Kidney glomerular epithelial cell (primary cell): ENCODE measurements around the gene PRLR.
A peak's percentile ranks its signal among the peaks of the same experiment; 100 is the strongest.
"Not testable (repeated sequence)": the region's sequence is repeated elsewhere in the genome, so short reads cannot be mapped to it uniquely, and the experiment has no call there.

Source experiments
- DNase-seq: peaks from one replicate; lab custom pipeline; 2025; lab: John Stamatoyannopoulos, UW

PRLR gene

GRCh38 chr5:35073160-35073559 is 157.1 kb downstream of the PRLR start:
- DNase-seq: no peak

GRCh38 chr5:35069188-35069587 is 161.1 kb downstream of the PRLR start:
- no peak for DNase-seq

GRCh38 chr5:35067985-35068384 is 162.3 kb downstream of the PRLR start:
- no peak for DNase-seq

- DNase-seq: no peak
These were observed 164.0 kb downstream of the PRLR start for GRCh38 chr5:35066260-35066795.

GRCh38 chr5:35063414-35063813 is 166.9 kb downstream of the PRLR start:
- no peak for DNase-seq

GRCh38 chr5:35061211-35061770 is 169.0 kb downstream of the PRLR start:
- DNase-seq: no peak

- DNase-seq: no peak
These were observed 170.1 kb downstream of the PRLR start for GRCh38 chr5:35060236-35060635.

GRCh38 chr5:35059251-35059650 is 171.0 kb downstream of the PRLR start:
- no peak for DNase-seq

- DNase-seq: no peak
These were observed 171.9 kb downstream of the PRLR start for GRCh38 chr5:35058374-35058788.

- no peak for DNase-seq
These were observed 173.6 kb downstream of the PRLR start for GRCh38 chr5:35056686-35057085.

GRCh38 chr5:35052838-35053237 is 177.4 kb downstream of the PRLR start:
- no peak for DNase-seq

GRCh38 chr5:35050541-35051126 is 179.7 kb downstream of the PRLR start:
- DNase-seq: no peak

- no peak for DNase-seq
These were observed 181.4 kb downstream of the PRLR start for GRCh38 chr5:35048910-35049309.

- DNase-seq: no peak
These were observed 182.4 kb downstream of the PRLR start, which contains the start of gene AGXT2 for GRCh38 chr5:35047785-35048404. TSS of gene AGXT2 (minus strand) at chr5:35047949. CDS start at chr5:35047892, 57 bp downstream.

GRCh38 chr5:35046774-35047173 is 183.5 kb downstream of the PRLR start:
- peak; percentile 13 for DNase-seq

GRCh38 chr5:35045280-35045679 is 185.0 kb downstream of the PRLR start:
- no peak for DNase-seq

- no peak for DNase-seq
These were observed 185.6 kb downstream of the PRLR start for GRCh38 chr5:35044649-35045048.

GRCh38 chr5:35042781-35043180 is 187.5 kb downstream of the PRLR start:
- DNase-seq: no peak

- DNase-seq: no peak
These were observed 189.0 kb downstream of the PRLR start for GRCh38 chr5:35041261-35041660.

GRCh38 chr5:35038891-35039290 is 191.4 kb downstream of the PRLR start:
- DNase-seq: no peak

GRCh38 chr5:35036536-35036935 is 193.8 kb downstream of the PRLR start:
- no peak for DNase-seq

- DNase-seq: not testable (repeated sequence)
These were observed 194.4 kb downstream of the PRLR start for GRCh38 chr5:35035929-35036328.

GRCh38 chr5:35035271-35035670 is 195.0 kb downstream of the PRLR start:
- no peak for DNase-seq
